Measurements from ENCODE around the gene BIN1. TPM values are rescaled to one million over a fixed set of nuclear protein-coding genes. Genes with fewer than 3 reads are reported as not detected.

BIN1 gene
- total RNA-seq, 1 donor from 2014 or later = 90.9 TPM

DNA sequence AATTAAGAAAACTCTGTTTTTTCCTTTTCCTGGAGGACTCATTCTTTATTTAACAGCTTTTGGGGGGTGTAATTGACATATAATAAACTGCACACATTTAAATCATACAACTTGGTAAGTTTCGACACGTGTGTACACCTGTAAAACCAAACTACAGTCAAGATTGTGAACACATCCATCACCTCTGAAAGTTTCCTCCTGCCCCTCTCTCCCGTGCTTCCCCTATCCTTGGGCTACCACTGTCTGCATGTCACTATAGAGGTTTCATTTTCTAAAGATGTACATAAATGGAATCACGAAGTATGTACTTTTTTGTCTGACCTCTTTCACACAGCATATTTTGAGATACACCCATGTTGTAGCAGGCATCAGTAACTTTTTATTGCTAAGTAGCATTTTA is 100.0 kb downstream of the BIN1 start:
- peaks cover 3% of the 10 kb centered on the region for H3K27me3 ChIP-seq (ENCODE audit: control insufficient read depth, insufficient read depth, low read length)
- TF ChIP-seq, protein P1, sequence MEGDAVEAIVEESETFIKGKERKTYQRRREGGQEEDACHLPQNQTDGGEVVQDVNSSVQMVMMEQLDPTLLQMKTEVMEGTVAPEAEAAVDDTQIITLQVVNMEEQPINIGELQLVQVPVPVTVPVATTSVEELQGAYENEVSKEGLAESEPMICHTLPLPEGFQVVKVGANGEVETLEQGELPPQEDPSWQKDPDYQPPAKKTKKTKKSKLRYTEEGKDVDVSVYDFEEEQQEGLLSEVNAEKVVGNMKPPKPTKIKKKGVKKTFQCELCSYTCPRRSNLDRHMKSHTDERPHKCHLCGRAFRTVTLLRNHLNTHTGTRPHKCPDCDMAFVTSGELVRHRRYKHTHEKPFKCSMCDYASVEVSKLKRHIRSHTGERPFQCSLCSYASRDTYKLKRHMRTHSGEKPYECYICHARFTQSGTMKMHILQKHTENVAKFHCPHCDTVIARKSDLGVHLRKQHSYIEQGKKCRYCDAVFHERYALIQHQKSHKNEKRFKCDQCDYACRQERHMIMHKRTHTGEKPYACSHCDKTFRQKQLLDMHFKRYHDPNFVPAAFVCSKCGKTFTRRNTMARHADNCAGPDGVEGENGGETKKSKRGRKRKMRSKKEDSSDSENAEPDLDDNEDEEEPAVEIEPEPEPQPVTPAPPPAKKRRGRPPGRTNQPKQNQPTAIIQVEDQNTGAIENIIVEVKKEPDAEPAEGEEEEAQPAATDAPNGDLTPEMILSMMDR (IDR thresholded peaks at IDR 0.05; ENCODE audit: insufficient read depth, low read length, poor library complexity, severe bottlenecking) = no peak
- H3K36me3 ChIP-seq (ENCODE audit: control insufficient read depth, insufficient read depth, low read length) = no peaks in the 10 kb centered on the region
- no peak for DNase-seq (ENCODE audit: low read depth)
- no peak overlapping the region for H3K4me3 ChIP-seq (ENCODE audit: low read depth, low read length)

- no peak for DNase-seq (ENCODE audit: low read depth)
- TF ChIP-seq, protein P1 (IDR thresholded peaks at IDR 0.05; ENCODE audit: insufficient read depth, low read length, poor library complexity, severe bottlenecking) = no peak
- no peaks in the 10 kb centered on the region for H3K36me3 ChIP-seq (ENCODE audit: control insufficient read depth, insufficient read depth, low read length)
Observed at GRCh38 chr2:127004893-127005600, 101.9 kb downstream of the BIN1 start.

DNA sequence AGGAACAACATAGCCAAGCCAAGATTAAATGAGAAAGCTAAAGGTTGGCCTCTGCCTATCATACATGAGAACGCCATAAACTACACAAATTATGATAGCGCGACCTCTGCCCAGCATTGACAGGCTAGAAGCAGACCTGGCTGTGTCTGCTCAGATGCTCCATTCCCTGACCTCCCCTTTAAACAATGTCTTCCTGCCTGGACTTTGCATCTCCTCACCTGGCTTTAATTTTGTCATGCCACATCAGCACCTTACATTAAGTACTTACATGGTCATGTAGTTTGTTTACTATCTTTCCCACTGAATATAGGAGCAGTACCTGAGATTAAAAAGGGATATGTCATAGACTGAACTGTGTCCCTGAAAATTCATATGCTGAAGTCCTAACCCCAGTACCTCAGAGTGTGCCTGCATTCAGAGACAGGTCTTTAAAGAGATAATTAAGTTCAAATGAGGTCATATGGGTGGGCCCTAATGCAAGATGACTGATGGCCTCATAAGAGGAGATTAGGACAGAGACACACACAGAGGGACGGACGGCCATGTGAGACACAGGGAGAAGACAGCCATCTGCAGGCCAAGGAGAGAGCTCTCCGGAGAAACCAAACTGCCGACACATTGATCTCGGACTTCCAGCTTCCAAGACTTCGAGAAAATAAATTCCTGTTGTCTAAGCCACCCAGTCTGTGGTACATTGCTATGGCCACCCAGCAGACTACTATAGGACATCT is 103.7 kb downstream of the BIN1 start:
- TF ChIP-seq, protein P1 (IDR thresholded peaks at IDR 0.05; ENCODE audit: insufficient read depth, low read length, poor library complexity, severe bottlenecking) = no peak
- Histone ChIP-seq H3K27me3 (ENCODE audit: control insufficient read depth, insufficient read depth, low read length) (no peaks in the 10 kb centered on the region), H3K4me3 (ENCODE audit: low read depth, low read length) (no peak overlapping the region), H3K36me3 (ENCODE audit: control insufficient read depth, insufficient read depth, low read length) (no peaks in the 10 kb centered on the region)
- no peak for DNase-seq (ENCODE audit: low read depth)

More at GRCh38 chr2:127004893-127005600, 101.9 kb downstream of the BIN1 start:
- Histone ChIP-seq H3K27me3 (ENCODE audit: control insufficient read depth, insufficient read depth, low read length) (no peaks in the 10 kb centered on the region), H3K4me3 (ENCODE audit: low read depth, low read length) (no peak overlapping the region)

GRCh38 chr2:127001751-127002150 is 105.2 kb downstream of the BIN1 start:
- Histone ChIP-seq H3K36me3 (ENCODE audit: control insufficient read depth, insufficient read depth, low read length) (no peaks in the 10 kb centered on the region), H3K27me3 (ENCODE audit: control insufficient read depth, insufficient read depth, low read length) (no peaks in the 10 kb centered on the region), H3K4me3 (ENCODE audit: low read depth, low read length) (no peak overlapping the region)
- TF ChIP-seq, protein P1 (IDR thresholded peaks at IDR 0.05; ENCODE audit: insufficient read depth, low read length, poor library complexity, severe bottlenecking) = no peak
- DNase-seq (ENCODE audit: low read depth) = no peak

DNA sequence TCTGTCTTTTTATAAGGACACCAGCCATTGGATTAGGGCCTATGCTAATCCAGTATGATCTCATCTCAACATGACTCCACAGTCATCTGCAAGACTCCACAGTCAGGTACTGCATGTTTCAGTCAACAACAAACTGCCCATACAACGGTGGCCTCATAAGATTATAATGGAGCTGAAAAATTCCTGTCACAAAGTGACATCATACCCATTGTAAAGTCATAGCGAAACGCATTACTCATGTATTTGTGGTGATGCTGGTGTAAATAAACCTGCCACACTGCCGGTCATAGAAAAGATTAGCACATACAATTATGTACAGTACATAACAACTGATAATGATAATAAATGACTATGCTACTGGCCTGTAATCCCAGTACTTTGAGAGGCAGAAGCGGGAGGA is 106.0 kb downstream of the BIN1 start:
- Histone ChIP-seq H3K36me3 (ENCODE audit: control insufficient read depth, insufficient read depth, low read length) (no peaks in the 10 kb centered on the region), H3K4me3 (ENCODE audit: low read depth, low read length) (no peak overlapping the region), H3K27me3 (ENCODE audit: control insufficient read depth, insufficient read depth, low read length) (no peaks in the 10 kb centered on the region)
- DNase-seq (ENCODE audit: low read depth) = no peak
- TF ChIP-seq, protein P1 (IDR thresholded peaks at IDR 0.05; ENCODE audit: insufficient read depth, low read length, poor library complexity, severe bottlenecking) = no peak

All from kidney epithelial cell (primary cell).